Trophoblast cell (in vitro differentiated cells and primary cell): Measurements from ENCODE around the gene MCF2L.

ENCODE experiments used
- DNase-seq, 2 donors: peaks; one replicate each; pipeline ENCODE4 v3.0.0-alpha.2; 2016
- H2AFZ ChIP-seq: 2 replicates; pipeline ENCODE4 v1.6.1; 2013; ENCODE audit warnings: low read length, moderate library complexity, mild to moderate bottlenecking; ENCODE audit not compliant: insufficient read depth, poor library complexity
- H2AK5ac ChIP-seq: 2 replicates; pipeline ENCODE4 v1.6.1; 2013; ENCODE audit warnings: mild to moderate bottlenecking, low read length
- H2BK120ac ChIP-seq: 2 replicates; pipeline ENCODE4 v1.6.1; 2013; ENCODE audit warnings: low read length, mild to moderate bottlenecking, moderate library complexity; ENCODE audit not compliant: insufficient read depth, poor library complexity
- H2BK12ac ChIP-seq: 2 replicates; pipeline ENCODE4 v1.6.1; 2013; ENCODE audit warnings: mild to moderate bottlenecking, low read length, moderate library complexity
- H2BK5ac ChIP-seq: 2 replicates; pipeline ENCODE4 v1.6.1; 2013; ENCODE audit warnings: low read length, low read depth, moderate library complexity, mild to moderate bottlenecking; ENCODE audit not compliant: poor library complexity
- H3K14ac ChIP-seq: 2 replicates; pipeline ENCODE4 v1.6.1; 2013; ENCODE audit warnings: mild to moderate bottlenecking, low read length
- H3K18ac ChIP-seq: 2 replicates; pipeline ENCODE4 v1.6.1; 2013; ENCODE audit warnings: mild to moderate bottlenecking, low read length
- H3K23ac ChIP-seq: 2 replicates; pipeline ENCODE4 v1.6.1; 2013; ENCODE audit warnings: low read length
- H3K27ac ChIP-seq: 2 replicates; pipeline ENCODE4 v1.5.1; 2013; ENCODE audit warnings: low read depth, mild to moderate bottlenecking, inconsistent platforms, low read length, moderate library complexity
- H3K27me3 ChIP-seq: 2 replicates; pipeline ENCODE4 v1.6.1; 2013; ENCODE audit warnings: inconsistent platforms, mild to moderate bottlenecking, low read length, moderate library complexity; ENCODE audit not compliant: insufficient read depth
- H3K36me3 ChIP-seq, 2 experiments: 1 replicate in 1 of 2; 2 replicates in 1 of 2; pipeline ENCODE4 v1.6.1; 2013; ENCODE audit warnings: low read length in 2 of 2, mild to moderate bottlenecking in 2 of 2, moderate library complexity in 1 of 2; ENCODE audit not compliant: insufficient read depth in 2 of 2, control insufficient read depth in 1 of 2
- H3K4ac ChIP-seq: 2 replicates; pipeline ENCODE4 v1.6.1; 2013; ENCODE audit warnings: low read depth, mild to moderate bottlenecking, low read length, moderate library complexity
- H3K4me1 ChIP-seq, 2 experiments: 1 replicate in 1 of 2; 2 replicates in 1 of 2; pipeline ENCODE4 v1.6.1; 2013; ENCODE audit warnings: low read length in 2 of 2, mild to moderate bottlenecking in 2 of 2, moderate library complexity in 1 of 2; ENCODE audit not compliant: insufficient read depth in 2 of 2, control insufficient read depth in 1 of 2
- H3K4me2 ChIP-seq: 2 replicates; pipeline ENCODE4 v1.6.1; 2013; ENCODE audit warnings: inconsistent platforms, mild to moderate bottlenecking, low read length, moderate library complexity
- H3K4me3 ChIP-seq: 2 replicates; pipeline ENCODE4 v1.5.1; 2013; ENCODE audit warnings: mild to moderate bottlenecking, low read depth, low read length, inconsistent platforms
- H3K79me1 ChIP-seq: one replicate; pipeline ENCODE4 v1.6.1; 2013; ENCODE audit warnings: low read length
- H3K79me2 ChIP-seq: 2 replicates; pipeline ENCODE4 v1.6.1; 2013; ENCODE audit warnings: low read length, mild to moderate bottlenecking; ENCODE audit not compliant: control insufficient read depth, insufficient read depth, poor library complexity
- H3K9ac ChIP-seq: 2 replicates; pipeline ENCODE4 v1.6.1; 2013; ENCODE audit warnings: mild to moderate bottlenecking, low read length
- H3K9me3 ChIP-seq: 2 replicates; pipeline ENCODE4 v1.6.1; 2013; ENCODE audit warnings: low read depth, mild to moderate bottlenecking, control low read depth, inconsistent platforms, low read length; ENCODE audit not compliant: insufficient read depth
- H4K12ac ChIP-seq: 2 replicates; pipeline ENCODE4 v1.6.1; 2013; ENCODE audit warnings: low read depth, mild to moderate bottlenecking, low read length, moderate library complexity
- H4K8ac ChIP-seq: 2 replicates; pipeline ENCODE4 v1.6.1; 2013; ENCODE audit warnings: low read depth, mild to moderate bottlenecking, low read length, moderate library complexity
- H4K91ac ChIP-seq: one replicate; pipeline ENCODE4 v1.6.1; 2013; ENCODE audit warnings: low read depth, mild to moderate bottlenecking, low read length, moderate library complexity
- WGBS: extraction: QIAGEN DNeasy Blood & Tissue Kit; methylation state at CpG from one replicate; pipeline ENCODE4 v1.1.7; 2013; ENCODE audit warnings: missing lambda C conversion rate; ENCODE audit not compliant: insufficient read length, insufficient coverage; ENCODE audit errors: extremely low coverage; 5-methylcytosine and 5-hydroxymethylcytosine counted together

The MCF2L gene

GRCh38 chr13:113008851-113009250 lies 39.8 kb downstream of the MCF2L start:
- H2BK12ac ChIP-seq = no peak overlapping the region
- H3K4ac ChIP-seq = no peak overlapping the region
- H4K91ac ChIP-seq = no peak overlapping the region
- no peak overlapping the region for H2AK5ac ChIP-seq
- no peaks in the 10 kb centered on the region for H3K27me3 ChIP-seq
- H3K23ac ChIP-seq = no peak overlapping the region
- WGBS = no CpG with 5 or more reads among the region's 33 CpGs
- H3K9me3 ChIP-seq = peaks cover 5% of the 10 kb centered on the region
- no peak overlapping the region for H2AFZ ChIP-seq
- H3K4me3 ChIP-seq = no peak overlapping the region
- no peak overlapping the region for H3K27ac ChIP-seq
- H3K36me3 ChIP-seq = no peaks in the 10 kb centered on the region
- no peak overlapping the region for H4K8ac ChIP-seq
- DNase-seq = no peak
- no peaks in the 10 kb centered on the region for H3K79me2 ChIP-seq
- no peak overlapping the region for H4K12ac ChIP-seq
- peaks cover 11 to 17% of the 10 kb centered on the region in 2 experiments for H3K4me1 ChIP-seq
- H3K18ac ChIP-seq = no peak overlapping the region
- H3K4me2 ChIP-seq = no peak overlapping the region
- no peak overlapping the region for H3K9ac ChIP-seq
- H2BK5ac ChIP-seq = no peak overlapping the region
- no peak overlapping the region for H3K14ac ChIP-seq
- no peak overlapping the region for H2BK120ac ChIP-seq
- H3K79me1 ChIP-seq = peaks cover 2% of the 10 kb centered on the region

- no CpG with 5 or more reads among the region's 17 CpGs for WGBS
- Histone ChIP-seq H2AK5ac (no peak overlapping the region), H3K4me1 (peaks cover 14 to 20% of the 10 kb centered on the region in 2 experiments), H3K4me3 (no peak overlapping the region), H3K36me3 (no peaks in the 10 kb centered on the region), H3K4me2 (no peak overlapping the region), H3K23ac (no peak overlapping the region), H3K14ac (no peak overlapping the region), H4K12ac (no peak overlapping the region), H4K8ac (no peak overlapping the region), H2AFZ (peak overlapping the region; percentile 15), H3K9me3 (peaks cover 6% of the 10 kb centered on the region), H3K18ac (no peak overlapping the region), H3K79me2 (no peaks in the 10 kb centered on the region), H4K91ac (no peak overlapping the region), H3K27me3 (no peaks in the 10 kb centered on the region), H2BK5ac (no peak overlapping the region), H2BK12ac (no peak overlapping the region), H3K79me1 (peaks cover 2% of the 10 kb centered on the region), H3K9ac (no peak overlapping the region), H2BK120ac (no peak overlapping the region), H3K4ac (no peak overlapping the region), H3K27ac (no peak overlapping the region)
- no peak for DNase-seq
Measured at GRCh38 chr13:113009743-113010509, 40.9 kb downstream of the MCF2L start.

- no peak for DNase-seq
- H3K9ac ChIP-seq = no peak overlapping the region
- no peak overlapping the region for H3K18ac ChIP-seq
- no peak overlapping the region for H3K27ac ChIP-seq
- H3K4me2 ChIP-seq = no peak overlapping the region
- no peak overlapping the region for H2BK120ac ChIP-seq
- peak overlapping the region; percentile 15 for H2AFZ ChIP-seq
- no peaks in the 10 kb centered on the region for H3K79me2 ChIP-seq
- no peak overlapping the region for H2BK5ac ChIP-seq
- no CpG with 5 or more reads among the region's 12 CpGs for WGBS
- no peak overlapping the region for H3K4ac ChIP-seq
- H3K36me3 ChIP-seq = no peaks in the 10 kb centered on the region
- H4K12ac ChIP-seq = no peak overlapping the region
- no peak overlapping the region for H3K4me3 ChIP-seq
- H3K14ac ChIP-seq = no peak overlapping the region
- no peak overlapping the region for H4K8ac ChIP-seq
- H2AK5ac ChIP-seq = no peak overlapping the region
- H2BK12ac ChIP-seq = no peak overlapping the region
- no peaks in the 10 kb centered on the region for H3K27me3 ChIP-seq
- H3K9me3 ChIP-seq = peaks cover 10% of the 10 kb centered on the region
- no peak overlapping the region for H4K91ac ChIP-seq
- no peak overlapping the region for H3K23ac ChIP-seq
- peaks cover 14 to 20% of the 10 kb centered on the region in 2 experiments for H3K4me1 ChIP-seq
- H3K79me1 ChIP-seq = peaks cover 2% of the 10 kb centered on the region
Measured at GRCh38 chr13:113010510-113010865, 41.5 kb downstream of the MCF2L start.

GRCh38 chr13:113013303-113013702 lies 44.3 kb downstream of the MCF2L start:
- H3K79me1 ChIP-seq = peaks cover 2% of the 10 kb centered on the region

More at GRCh38 chr13:113013303-113013702, 44.3 kb downstream of the MCF2L start:
- H3K9me3 ChIP-seq = peaks cover 10% of the 10 kb centered on the region
- no peak overlapping the region for H3K4me3 ChIP-seq
- no CpG with 5 or more reads among the region's 9 CpGs for WGBS
- H3K27ac ChIP-seq = peak overlapping the region; percentile 36
- no peak overlapping the region for H3K18ac ChIP-seq
- peak overlapping the region; percentile 47 for H3K4me2 ChIP-seq
- H3K36me3 ChIP-seq = no peaks in the 10 kb centered on the region
- peak; percentile 71 to 93 for DNase-seq
- H3K27me3 ChIP-seq = no peaks in the 10 kb centered on the region
- no peak overlapping the region for H2AFZ ChIP-seq
- H3K14ac ChIP-seq = no peak overlapping the region
- no peak overlapping the region for H2BK120ac ChIP-seq
- H3K79me2 ChIP-seq = no peaks in the 10 kb centered on the region
- H4K12ac ChIP-seq = no peak overlapping the region
- H2BK5ac ChIP-seq = no peak overlapping the region
- no peak overlapping the region for H4K91ac ChIP-seq
- no peak overlapping the region for H2AK5ac ChIP-seq
- H2BK12ac ChIP-seq = no peak overlapping the region
- H3K4me1 ChIP-seq = peaks cover 14 to 20% of the 10 kb centered on the region in 2 experiments
- H3K9ac ChIP-seq = no peak overlapping the region
- H3K23ac ChIP-seq = no peak overlapping the region
- H3K4ac ChIP-seq = no peak overlapping the region
- H4K8ac ChIP-seq = peak overlapping the region; percentile 27
